NB4 (cell line): ENCODE data around the gene RRH.

Experiments
- MAX ChIP-seq: IDR thresholded peaks from 2 replicates; pipeline ENCODE4 v1.6.1; 2011; ENCODE audit warnings: low read depth, low read length
- MYC ChIP-seq: IDR thresholded peaks from 2 replicates; pipeline ENCODE4 v1.6.1; 2011; ENCODE audit warnings: low read depth, low read length
- POLR2A ChIP-seq: IDR thresholded peaks from 2 replicates; pipeline ENCODE4 v1.6.1; 2011; ENCODE audit warnings: mild to moderate bottlenecking; ENCODE audit not compliant: insufficient read length; ENCODE audit errors: extremely low read depth
- TF ChIP-seq, protein P1 (sequence below): IDR thresholded peaks from one replicate; pipeline ENCODE4 v1.5.1; 2012; ENCODE audit warnings: low read depth, low read length

DNA sequence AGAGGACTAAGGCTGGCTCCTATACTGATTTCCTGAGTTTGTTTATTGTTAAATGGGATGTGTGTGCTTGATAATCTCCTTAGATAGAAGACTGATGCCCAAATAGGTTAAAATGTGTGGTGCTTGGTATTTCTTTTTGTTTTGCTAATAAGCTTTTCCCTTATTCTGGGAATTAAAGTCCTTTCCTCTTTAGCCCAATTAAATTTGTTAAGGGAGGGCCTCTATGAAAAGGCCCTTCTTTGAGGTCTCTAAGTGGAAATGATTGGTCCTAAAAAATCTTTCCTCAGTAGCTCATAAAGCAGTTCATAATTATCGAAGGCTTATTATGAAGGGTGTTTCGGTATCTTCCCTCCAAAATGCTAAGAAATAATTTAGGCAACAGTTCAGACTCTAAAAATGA, at the start of gene RRH:
- TF ChIP-seq, protein P1, sequence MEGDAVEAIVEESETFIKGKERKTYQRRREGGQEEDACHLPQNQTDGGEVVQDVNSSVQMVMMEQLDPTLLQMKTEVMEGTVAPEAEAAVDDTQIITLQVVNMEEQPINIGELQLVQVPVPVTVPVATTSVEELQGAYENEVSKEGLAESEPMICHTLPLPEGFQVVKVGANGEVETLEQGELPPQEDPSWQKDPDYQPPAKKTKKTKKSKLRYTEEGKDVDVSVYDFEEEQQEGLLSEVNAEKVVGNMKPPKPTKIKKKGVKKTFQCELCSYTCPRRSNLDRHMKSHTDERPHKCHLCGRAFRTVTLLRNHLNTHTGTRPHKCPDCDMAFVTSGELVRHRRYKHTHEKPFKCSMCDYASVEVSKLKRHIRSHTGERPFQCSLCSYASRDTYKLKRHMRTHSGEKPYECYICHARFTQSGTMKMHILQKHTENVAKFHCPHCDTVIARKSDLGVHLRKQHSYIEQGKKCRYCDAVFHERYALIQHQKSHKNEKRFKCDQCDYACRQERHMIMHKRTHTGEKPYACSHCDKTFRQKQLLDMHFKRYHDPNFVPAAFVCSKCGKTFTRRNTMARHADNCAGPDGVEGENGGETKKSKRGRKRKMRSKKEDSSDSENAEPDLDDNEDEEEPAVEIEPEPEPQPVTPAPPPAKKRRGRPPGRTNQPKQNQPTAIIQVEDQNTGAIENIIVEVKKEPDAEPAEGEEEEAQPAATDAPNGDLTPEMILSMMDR, result no peak
- TF ChIP-seq MAX (no peak), POLR2A (no peak), MYC (no peak)
